WTC11 (cell line): ENCODE measurements around the gene CRIP1. TPM values are rescaled to one million over a fixed set of nuclear protein-coding genes. Genes with fewer than 3 reads are reported as not detected.
A peak's percentile ranks its signal among the peaks of the same experiment; 100 is the strongest.

Experiments
- ARID4B ChIP-seq: sonication (generic); formaldehyde crosslinking; IDR thresholded peaks from 2 replicates; pipeline ENCODE4 v1.8.0; 2023; ENCODE audit warnings: missing genetic modification reagents, mild to moderate bottlenecking, borderline replicate concordance
- ELF4 ChIP-seq: sonication (generic); formaldehyde crosslinking; IDR thresholded peaks from 2 replicates; pipeline ENCODE4 v1.8.1; 2022; ENCODE audit warnings: low read depth, mild to moderate bottlenecking, moderate library complexity, missing genetic modification reagents
- ERG ChIP-seq: fragments of 250-450 bp; sonication (Bioruptor Pico); IDR thresholded peaks from 2 replicates; pipeline ENCODE4 v1.8.0; 2021; ENCODE audit warnings: mild to moderate bottlenecking
- FOXJ3 ChIP-seq: sonication (generic); formaldehyde crosslinking; IDR thresholded peaks from 2 replicates; pipeline ENCODE4 v1.9.0; 2021; ENCODE audit warnings: missing genetic modification reagents, mild to moderate bottlenecking, borderline replicate concordance
- JAZF1 ChIP-seq: fragments of 250-450 bp; sonication (Bioruptor Pico); IDR thresholded peaks from 2 replicates; pipeline ENCODE4 v1.9.0; 2021; ENCODE audit warnings: moderate library complexity, mild to moderate bottlenecking, inconsistent platforms
- JUN ChIP-seq: sonication (generic); formaldehyde crosslinking; IDR thresholded peaks from 2 replicates; pipeline ENCODE4 v1.8.0; 2023; ENCODE audit warnings: mild to moderate bottlenecking, missing genetic modification reagents
- MYBL2 ChIP-seq: sonication (generic); formaldehyde crosslinking; IDR thresholded peaks from 2 replicates; pipeline ENCODE4 v1.8.1; 2023; ENCODE audit warnings: mild to moderate bottlenecking, moderate library complexity, missing genetic modification reagents
- NFE2L1 ChIP-seq: sonication (generic); formaldehyde crosslinking; IDR thresholded peaks from 2 replicates; pipeline ENCODE4 v1.8.1; 2023; ENCODE audit warnings: missing genetic modification reagents
- NR1H2 ChIP-seq: sonication (generic); formaldehyde crosslinking; IDR thresholded peaks from 2 replicates; pipeline ENCODE4 v1.9.0; 2021; ENCODE audit warnings: mild to moderate bottlenecking, moderate library complexity, missing genetic modification reagents
- TEAD1 ChIP-seq: sonication (generic); formaldehyde crosslinking; IDR thresholded peaks from 2 replicates; pipeline ENCODE4 v1.8.0; 2022; ENCODE audit warnings: mild to moderate bottlenecking, missing genetic modification reagents
- ZBTB21 ChIP-seq: sonication (generic); formaldehyde crosslinking; IDR thresholded peaks from 2 replicates; pipeline ENCODE4 v1.8.1; 2023; ENCODE audit warnings: mild to moderate bottlenecking, missing genetic modification reagents, borderline replicate concordance
- ZMAT4 ChIP-seq: fragments of 250-450 bp; sonication (Bioruptor Pico); IDR thresholded peaks from 2 replicates; pipeline ENCODE4 v1.9.0; 2021; ENCODE audit warnings: mild to moderate bottlenecking
- ZNF138 ChIP-seq: sonication (generic); formaldehyde crosslinking; conservative IDR thresholded peaks from 2 replicates; pipeline ENCODE4 v1.8.1; 2022; ENCODE audit warnings: mild to moderate bottlenecking, moderate library complexity, missing genetic modification reagents
- ZNF232 ChIP-seq: sonication (generic); formaldehyde crosslinking; IDR thresholded peaks from 2 replicates; pipeline ENCODE4 v1.8.0; 2022; ENCODE audit warnings: mild to moderate bottlenecking, missing genetic modification reagents
- ZNF317 ChIP-seq: sonication (generic); formaldehyde crosslinking; IDR thresholded peaks from 2 replicates; pipeline ENCODE4 v1.8.1; 2023; ENCODE audit warnings: low read depth, mild to moderate bottlenecking, moderate library complexity, missing genetic modification reagents, borderline replicate concordance
- ZNF671 ChIP-seq: fragments of 250-450 bp; sonication (Bioruptor Pico); IDR thresholded peaks from 2 replicates; pipeline ENCODE4 v1.8.0; 2021; ENCODE audit warnings: mild to moderate bottlenecking
- total RNA-seq: library from RNA; stranded (reverse); gene quantifications from 3 replicates; pipeline ENCODE4 v1.2.3, GENCODE V29; 2021
- TF ChIP-seq, protein P1 (sequence below): sonication (generic); formaldehyde crosslinking; IDR thresholded peaks from 2 replicates; pipeline ENCODE4 v1.8.0; 2023; ENCODE audit warnings: missing genetic modification reagents
- TF ChIP-seq, protein P2 (sequence below): sonication (generic); formaldehyde crosslinking; IDR thresholded peaks from 2 replicates; pipeline ENCODE4 v1.8.1; 2023; ENCODE audit warnings: mild to moderate bottlenecking, missing genetic modification reagents, moderate library complexity
- TF ChIP-seq, protein P3 (sequence below): sonication (generic); formaldehyde crosslinking; IDR thresholded peaks from 2 replicates; pipeline ENCODE4 v1.8.0; 2022; ENCODE audit warnings: mild to moderate bottlenecking, missing genetic modification reagents
- TF ChIP-seq, protein P4 (sequence below): sonication (generic); formaldehyde crosslinking; IDR thresholded peaks from 2 replicates; pipeline ENCODE4 v1.8.1; 2023; ENCODE audit warnings: mild to moderate bottlenecking, moderate library complexity, missing genetic modification reagents
- TF ChIP-seq, protein P5 (sequence below): fragments of 250-450 bp; sonication (Bioruptor Pico); IDR thresholded peaks from 2 replicates; pipeline ENCODE4 v1.9.0; 2021; ENCODE audit warnings: mild to moderate bottlenecking, borderline replicate concordance

The CRIP1 gene
- total RNA-seq, 1 experiment from 2014 or later, result 9.0 TPM

DNA sequence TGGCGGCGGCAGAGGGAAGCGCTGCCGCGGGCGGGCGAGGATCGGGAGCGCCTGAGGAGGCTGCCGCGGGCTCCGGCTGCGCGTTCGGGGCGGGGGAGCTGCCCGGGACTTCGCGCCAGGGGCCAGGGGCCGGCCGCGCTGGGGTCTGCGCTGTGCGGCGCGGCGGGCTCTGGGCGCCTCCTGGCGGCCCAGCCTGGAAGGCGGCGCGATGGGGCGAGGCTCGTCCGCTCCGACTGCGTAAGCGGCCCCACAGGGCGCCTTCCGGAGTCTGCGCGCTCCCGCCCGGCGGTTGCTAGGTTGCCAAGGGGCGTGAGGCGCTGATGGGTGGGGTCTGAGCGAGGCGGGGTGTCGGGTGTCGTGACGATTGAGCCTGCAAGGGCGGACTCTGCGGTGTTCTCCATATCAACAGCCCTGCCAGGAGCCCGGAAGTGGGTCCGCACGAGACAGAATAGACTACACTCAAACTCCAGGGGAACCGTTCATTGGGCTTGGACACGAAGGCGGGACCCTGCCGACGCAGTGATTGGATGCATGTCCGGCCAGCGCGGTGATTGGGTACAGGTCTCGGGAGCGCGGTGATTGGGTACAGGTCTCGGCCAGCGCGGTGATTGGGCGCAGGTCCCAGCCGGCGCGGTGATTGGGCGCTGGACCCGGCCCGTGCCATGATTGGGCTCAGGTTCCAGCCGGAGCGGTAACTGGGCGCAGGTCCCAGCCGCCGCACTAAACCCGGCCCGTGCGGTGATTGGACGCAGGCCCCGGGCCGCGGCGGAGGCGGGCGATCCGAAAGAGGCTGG lies 4.1 kb downstream of the CRIP1 start, which contains the start of gene TEDC1 (continued):
- 0 out of 2 replicates have a peak, but pooled peaks have one; percentile 56 for TF ChIP-seq ARID4B (CRISPR knock-in tag)
- no peak for TF ChIP-seq ERG
- TF ChIP-seq ZNF138 (CRISPR knock-in tag), result no peak
- TF ChIP-seq, protein P1, sequence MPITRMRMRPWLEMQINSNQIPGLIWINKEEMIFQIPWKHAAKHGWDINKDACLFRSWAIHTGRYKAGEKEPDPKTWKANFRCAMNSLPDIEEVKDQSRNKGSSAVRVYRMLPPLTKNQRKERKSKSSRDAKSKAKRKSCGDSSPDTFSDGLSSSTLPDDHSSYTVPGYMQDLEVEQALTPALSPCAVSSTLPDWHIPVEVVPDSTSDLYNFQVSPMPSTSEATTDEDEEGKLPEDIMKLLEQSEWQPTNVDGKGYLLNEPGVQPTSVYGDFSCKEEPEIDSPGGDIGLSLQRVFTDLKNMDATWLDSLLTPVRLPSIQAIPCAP, result no peak
- TF ChIP-seq ZMAT4, result no peak
- TF ChIP-seq ZNF671 (CRISPR knock-in tag), result no peak
- no peak for TF ChIP-seq MYBL2 (CRISPR knock-in tag)
- TF ChIP-seq NR1H2 (CRISPR knock-in tag), result no peak
- no peak; the same call in 1 of the 2 replicates for TF ChIP-seq ZNF317
- TF ChIP-seq, protein P2, sequence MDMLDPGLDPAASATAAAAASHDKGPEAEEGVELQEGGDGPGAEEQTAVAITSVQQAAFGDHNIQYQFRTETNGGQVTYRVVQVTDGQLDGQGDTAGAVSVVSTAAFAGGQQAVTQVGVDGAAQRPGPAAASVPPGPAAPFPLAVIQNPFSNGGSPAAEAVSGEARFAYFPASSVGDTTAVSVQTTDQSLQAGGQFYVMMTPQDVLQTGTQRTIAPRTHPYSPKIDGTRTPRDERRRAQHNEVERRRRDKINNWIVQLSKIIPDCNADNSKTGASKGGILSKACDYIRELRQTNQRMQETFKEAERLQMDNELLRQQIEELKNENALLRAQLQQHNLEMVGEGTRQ, result no peak; the same call in 1 of the 2 replicates
- TF ChIP-seq, protein P3, sequence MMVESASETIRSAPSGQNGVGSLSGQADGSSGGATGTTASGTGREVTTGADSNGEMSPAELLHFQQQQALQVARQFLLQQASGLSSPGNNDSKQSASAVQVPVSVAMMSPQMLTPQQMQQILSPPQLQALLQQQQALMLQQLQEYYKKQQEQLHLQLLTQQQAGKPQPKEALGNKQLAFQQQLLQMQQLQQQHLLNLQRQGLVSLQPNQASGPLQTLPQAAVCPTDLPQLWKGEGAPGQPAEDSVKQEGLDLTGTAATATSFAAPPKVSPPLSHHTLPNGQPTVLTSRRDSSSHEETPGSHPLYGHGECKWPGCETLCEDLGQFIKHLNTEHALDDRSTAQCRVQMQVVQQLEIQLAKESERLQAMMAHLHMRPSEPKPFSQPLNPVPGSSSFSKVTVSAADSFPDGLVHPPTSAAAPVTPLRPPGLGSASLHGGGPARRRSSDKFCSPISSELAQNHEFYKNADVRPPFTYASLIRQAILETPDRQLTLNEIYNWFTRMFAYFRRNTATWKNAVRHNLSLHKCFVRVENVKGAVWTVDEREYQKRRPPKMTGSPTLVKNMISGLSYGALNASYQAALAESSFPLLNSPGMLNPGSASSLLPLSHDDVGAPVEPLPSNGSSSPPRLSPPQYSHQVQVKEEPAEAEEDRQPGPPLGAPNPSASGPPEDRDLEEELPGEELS, result 0 out of 2 replicates have a peak, but pooled peaks have one; percentile 40
- TF ChIP-seq, protein P4, sequence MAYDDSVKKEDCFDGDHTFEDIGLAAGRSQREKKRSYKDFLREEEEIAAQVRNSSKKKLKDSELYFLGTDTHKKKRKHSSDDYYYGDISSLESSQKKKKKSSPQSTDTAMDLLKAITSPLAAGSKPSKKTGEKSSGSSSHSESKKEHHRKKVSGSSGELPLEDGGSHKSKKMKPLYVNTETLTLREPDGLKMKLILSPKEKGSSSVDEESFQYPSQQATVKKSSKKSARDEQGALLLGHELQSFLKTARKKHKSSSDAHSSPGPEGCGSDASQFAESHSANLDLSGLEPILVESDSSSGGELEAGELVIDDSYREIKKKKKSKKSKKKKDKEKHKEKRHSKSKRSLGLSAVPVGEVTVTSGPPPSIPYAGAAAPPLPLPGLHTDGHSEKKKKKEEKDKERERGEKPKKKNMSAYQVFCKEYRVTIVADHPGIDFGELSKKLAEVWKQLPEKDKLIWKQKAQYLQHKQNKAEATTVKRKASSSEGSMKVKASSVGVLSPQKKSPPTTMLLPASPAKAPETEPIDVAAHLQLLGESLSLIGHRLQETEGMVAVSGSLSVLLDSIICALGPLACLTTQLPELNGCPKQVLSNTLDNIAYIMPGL (CRISPR knock-in tag), result no peak
- peak; percentile 35; the same call in 1 of the 2 replicates for TF ChIP-seq TEAD1
- TF ChIP-seq JAZF1, result no peak
- TF ChIP-seq, protein P5, sequence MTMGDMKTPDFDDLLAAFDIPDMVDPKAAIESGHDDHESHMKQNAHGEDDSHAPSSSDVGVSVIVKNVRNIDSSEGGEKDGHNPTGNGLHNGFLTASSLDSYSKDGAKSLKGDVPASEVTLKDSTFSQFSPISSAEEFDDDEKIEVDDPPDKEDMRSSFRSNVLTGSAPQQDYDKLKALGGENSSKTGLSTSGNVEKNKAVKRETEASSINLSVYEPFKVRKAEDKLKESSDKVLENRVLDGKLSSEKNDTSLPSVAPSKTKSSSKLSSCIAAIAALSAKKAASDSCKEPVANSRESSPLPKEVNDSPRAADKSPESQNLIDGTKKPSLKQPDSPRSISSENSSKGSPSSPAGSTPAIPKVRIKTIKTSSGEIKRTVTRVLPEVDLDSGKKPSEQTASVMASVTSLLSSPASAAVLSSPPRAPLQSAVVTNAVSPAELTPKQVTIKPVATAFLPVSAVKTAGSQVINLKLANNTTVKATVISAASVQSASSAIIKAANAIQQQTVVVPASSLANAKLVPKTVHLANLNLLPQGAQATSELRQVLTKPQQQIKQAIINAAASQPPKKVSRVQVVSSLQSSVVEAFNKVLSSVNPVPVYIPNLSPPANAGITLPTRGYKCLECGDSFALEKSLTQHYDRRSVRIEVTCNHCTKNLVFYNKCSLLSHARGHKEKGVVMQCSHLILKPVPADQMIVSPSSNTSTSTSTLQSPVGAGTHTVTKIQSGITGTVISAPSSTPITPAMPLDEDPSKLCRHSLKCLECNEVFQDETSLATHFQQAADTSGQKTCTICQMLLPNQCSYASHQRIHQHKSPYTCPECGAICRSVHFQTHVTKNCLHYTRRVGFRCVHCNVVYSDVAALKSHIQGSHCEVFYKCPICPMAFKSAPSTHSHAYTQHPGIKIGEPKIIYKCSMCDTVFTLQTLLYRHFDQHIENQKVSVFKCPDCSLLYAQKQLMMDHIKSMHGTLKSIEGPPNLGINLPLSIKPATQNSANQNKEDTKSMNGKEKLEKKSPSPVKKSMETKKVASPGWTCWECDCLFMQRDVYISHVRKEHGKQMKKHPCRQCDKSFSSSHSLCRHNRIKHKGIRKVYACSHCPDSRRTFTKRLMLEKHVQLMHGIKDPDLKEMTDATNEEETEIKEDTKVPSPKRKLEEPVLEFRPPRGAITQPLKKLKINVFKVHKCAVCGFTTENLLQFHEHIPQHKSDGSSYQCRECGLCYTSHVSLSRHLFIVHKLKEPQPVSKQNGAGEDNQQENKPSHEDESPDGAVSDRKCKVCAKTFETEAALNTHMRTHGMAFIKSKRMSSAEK (CRISPR knock-in tag), result no peak
- peak; percentile 85 for TF ChIP-seq ZNF232 (CRISPR knock-in tag)
- 0 out of 2 replicates have a peak, but pooled peaks have one; percentile 39 for TF ChIP-seq ZBTB21 (CRISPR knock-in tag)
- TF ChIP-seq JUN (CRISPR knock-in tag), result no peak
- TF ChIP-seq ELF4, result no peak
- TF ChIP-seq NFE2L1, result no peak
- no peak for TF ChIP-seq FOXJ3 (CRISPR knock-in tag)
